SU-DHL-6 (cell line): ENCODE measurements around the gene TUBB6.

Experiments used
- EZH2phosphoT487 ChIP-seq: fragments of 200-600 bp; sonication (generic), shearing (Covaris generic); conservative IDR thresholded peaks from 2 replicates; pipeline ENCODE4 v1.6.1; 2018; ENCODE audit warnings: mild to moderate bottlenecking, antibody characterized with exemption, low read length, moderate library complexity, mixed read lengths
- TF ChIP-seq, protein P1 (sequence below): fragments of 200-600 bp; sonication (generic); IDR thresholded peaks from one replicate; pipeline ENCODE4 v1.5.1; 2017; ENCODE audit warnings: antibody characterized with exemption, mild to moderate bottlenecking, low read length, moderate library complexity; ENCODE audit not compliant: insufficient read depth, poor library complexity, severe bottlenecking

DNA sequence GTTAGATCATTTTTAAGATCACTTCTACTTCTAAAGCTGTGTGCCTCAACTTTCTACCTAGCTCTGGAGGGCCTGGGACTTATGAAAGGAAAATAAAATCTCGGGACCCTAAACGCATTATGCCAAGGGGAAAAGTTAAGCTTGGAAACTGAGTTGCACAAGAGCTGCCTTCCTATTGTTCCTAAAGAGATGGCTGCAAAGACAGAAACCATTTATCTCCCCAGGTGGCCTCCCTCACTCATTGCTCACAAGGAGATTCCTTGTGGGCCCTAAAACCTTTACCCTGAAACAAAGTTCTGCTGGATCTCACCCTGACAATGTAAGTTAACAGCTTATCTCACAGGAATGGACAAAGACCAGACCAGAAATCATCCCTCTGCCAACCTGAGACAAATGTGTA lies 26.8 kb downstream of the TUBB6 start:
- TF ChIP-seq, protein P1, sequence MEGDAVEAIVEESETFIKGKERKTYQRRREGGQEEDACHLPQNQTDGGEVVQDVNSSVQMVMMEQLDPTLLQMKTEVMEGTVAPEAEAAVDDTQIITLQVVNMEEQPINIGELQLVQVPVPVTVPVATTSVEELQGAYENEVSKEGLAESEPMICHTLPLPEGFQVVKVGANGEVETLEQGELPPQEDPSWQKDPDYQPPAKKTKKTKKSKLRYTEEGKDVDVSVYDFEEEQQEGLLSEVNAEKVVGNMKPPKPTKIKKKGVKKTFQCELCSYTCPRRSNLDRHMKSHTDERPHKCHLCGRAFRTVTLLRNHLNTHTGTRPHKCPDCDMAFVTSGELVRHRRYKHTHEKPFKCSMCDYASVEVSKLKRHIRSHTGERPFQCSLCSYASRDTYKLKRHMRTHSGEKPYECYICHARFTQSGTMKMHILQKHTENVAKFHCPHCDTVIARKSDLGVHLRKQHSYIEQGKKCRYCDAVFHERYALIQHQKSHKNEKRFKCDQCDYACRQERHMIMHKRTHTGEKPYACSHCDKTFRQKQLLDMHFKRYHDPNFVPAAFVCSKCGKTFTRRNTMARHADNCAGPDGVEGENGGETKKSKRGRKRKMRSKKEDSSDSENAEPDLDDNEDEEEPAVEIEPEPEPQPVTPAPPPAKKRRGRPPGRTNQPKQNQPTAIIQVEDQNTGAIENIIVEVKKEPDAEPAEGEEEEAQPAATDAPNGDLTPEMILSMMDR, result no peak
- TF ChIP-seq EZH2phosphoT487, result no peak
